Neural cell (in vitro differentiated cells): ENCODE measurements around the gene IFNW1. TPM values are rescaled to one million over a fixed set of nuclear protein-coding genes. Genes with fewer than 3 reads are reported as not detected.

Experiments
- H2AFZ ChIP-seq: fragments of 200-600, 300-800 bp; sonication (generic), shearing (Covaris generic); 2 replicates; pipeline ENCODE4 v1.6.0; 2014; ENCODE audit warnings: low read depth, mild to moderate bottlenecking, antibody characterized with exemption, low read length, moderate library complexity
- H3F3A ChIP-seq: fragments of 200-600 bp; shearing (Covaris generic); 2 replicates; pipeline ENCODE4 v1.6.1; 2016; ENCODE audit warnings: mild to moderate bottlenecking, moderate library complexity, mixed read lengths, antibody characterized with exemption, low read length; ENCODE audit not compliant: insufficient read depth, poor library complexity, severe bottlenecking
- H3K27ac ChIP-seq: fragments of 200-600, 300-800 bp; sonication (generic), shearing (Covaris generic); 2 replicates; pipeline ENCODE4 v1.5.1; 2014; ENCODE audit warnings: mild to moderate bottlenecking, low read length, moderate library complexity
- H3K27me3 ChIP-seq: fragments of 300-800, 200-600 bp; sonication (generic), shearing (Covaris generic); 2 replicates; pipeline ENCODE4 v1.6.0; 2014; ENCODE audit warnings: mild to moderate bottlenecking, low read depth, low read length, moderate library complexity; ENCODE audit not compliant: insufficient read depth
- H3K36me3 ChIP-seq: fragments of 300-800, 200-600 bp; sonication (generic), shearing (Covaris generic); 2 replicates; pipeline ENCODE4 v1.5.1; 2014; ENCODE audit warnings: mild to moderate bottlenecking, antibody characterized with exemption, low read length, moderate library complexity; ENCODE audit not compliant: insufficient read depth
- H3K4me2 ChIP-seq: fragments of 300-800, 200-600 bp; sonication (generic), shearing (Covaris generic); 2 replicates; pipeline ENCODE4 v1.6.0; 2014; ENCODE audit warnings: mild to moderate bottlenecking, low read length
- H3K4me3 ChIP-seq: fragments of 300-800, 200-600 bp; sonication (generic), shearing (Covaris generic); 2 replicates; pipeline ENCODE4 v1.5.1; 2014; ENCODE audit warnings: mild to moderate bottlenecking, low read length, moderate library complexity
- H3K79me2 ChIP-seq: fragments of 200-600 bp; shearing (Covaris generic); replicated peaks from 2 replicates; pipeline ENCODE4 v1.6.0; 2014; ENCODE audit warnings: mild to moderate bottlenecking, low read length, moderate library complexity; ENCODE audit not compliant: insufficient read depth
- H3K9ac ChIP-seq: fragments of 300-800, 200-600 bp; sonication (generic), shearing (Covaris generic); 2 replicates; pipeline ENCODE4 v1.6.1; 2016; ENCODE audit warnings: mild to moderate bottlenecking, low read length, mixed read lengths
- H3K9me2 ChIP-seq: fragments of 200-600 bp; shearing (Covaris generic); 2 replicates; pipeline ENCODE4 v1.6.1; 2016; ENCODE audit warnings: mild to moderate bottlenecking, low read length, mixed read lengths; ENCODE audit not compliant: insufficient read depth
- H3K9me3 ChIP-seq: fragments of 200-600, 300-800 bp; sonication (generic), shearing (Covaris generic); 2 replicates; pipeline ENCODE4 v1.6.1; 2016; ENCODE audit warnings: mild to moderate bottlenecking, mixed run types, low read length, moderate library complexity, mixed read lengths
- H4K20me1 ChIP-seq: fragments of 200-600 bp; shearing (Covaris generic); 2 replicates; pipeline ENCODE4 v1.6.1; 2016; ENCODE audit warnings: mild to moderate bottlenecking, mixed run types; ENCODE audit not compliant: insufficient read depth
- EP300 ChIP-seq: fragments of 450-650 bp; conservative IDR thresholded peaks from 2 replicates; pipeline ENCODE4 v1.6.1; 2014; ENCODE audit warnings: antibody characterized with exemption, mild to moderate bottlenecking, moderate library complexity; ENCODE audit not compliant: poor library complexity, severe bottlenecking
- EZH2 ChIP-seq: fragments of 200-600, 300-800 bp; shearing (Covaris generic), sonication (generic); IDR thresholded peaks from 2 replicates; pipeline ENCODE4 v1.6.1; 2014; ENCODE audit warnings: antibody characterized with exemption, low read length, borderline replicate concordance, mild to moderate bottlenecking; ENCODE audit not compliant: insufficient read depth, poor library complexity, severe bottlenecking
- MXI1 ChIP-seq: fragments of 450-650 bp; conservative IDR thresholded peaks from 2 replicates; pipeline ENCODE4 v1.6.1; 2014; ENCODE audit warnings: antibody characterized with exemption, mild to moderate bottlenecking; ENCODE audit not compliant: poor library complexity, severe bottlenecking
- POLR2AphosphoS5 ChIP-seq: IDR thresholded peaks from 2 replicates; pipeline ENCODE4 v1.6.1; 2012
- RAD21 ChIP-seq: fragments of 450-650 bp; conservative IDR thresholded peaks from 2 replicates; pipeline ENCODE4 v1.6.1; 2014; ENCODE audit warnings: antibody characterized with exemption, mild to moderate bottlenecking, moderate library complexity
- SMC3 ChIP-seq: fragments of 450-650 bp; conservative IDR thresholded peaks from 2 replicates; pipeline ENCODE4 v1.6.1; 2014; ENCODE audit warnings: antibody characterized with exemption, mild to moderate bottlenecking, moderate library complexity; ENCODE audit not compliant: poor library complexity
- TAF1 ChIP-seq: IDR thresholded peaks from 2 replicates; pipeline ENCODE4 v1.6.1; 2012; ENCODE audit warnings: low read depth
- polyA plus RNA-seq: library from polyadenylated mRNA; depleted of rRNA; stranded (reverse); fragments of >200 nt; gene quantifications from 2 replicates; pipeline ENCODE4 v1.2.3, GENCODE V29; 2014
- TF ChIP-seq, protein P1 (sequence below): IDR thresholded peaks from 2 replicates; pipeline ENCODE4 v1.6.1; 2012; ENCODE audit warnings: borderline replicate concordance
- TF ChIP-seq, protein P2 (sequence below): fragments of 450-650 bp; IDR thresholded peaks from 2 replicates; pipeline ENCODE4 v1.5.1; 2014; ENCODE audit warnings: antibody characterized with exemption, mild to moderate bottlenecking, moderate library complexity; ENCODE audit not compliant: poor library complexity, severe bottlenecking

IFNW1 gene
- polyA plus RNA-seq, 1 donor from 2014 or later, result not detected

DNA sequence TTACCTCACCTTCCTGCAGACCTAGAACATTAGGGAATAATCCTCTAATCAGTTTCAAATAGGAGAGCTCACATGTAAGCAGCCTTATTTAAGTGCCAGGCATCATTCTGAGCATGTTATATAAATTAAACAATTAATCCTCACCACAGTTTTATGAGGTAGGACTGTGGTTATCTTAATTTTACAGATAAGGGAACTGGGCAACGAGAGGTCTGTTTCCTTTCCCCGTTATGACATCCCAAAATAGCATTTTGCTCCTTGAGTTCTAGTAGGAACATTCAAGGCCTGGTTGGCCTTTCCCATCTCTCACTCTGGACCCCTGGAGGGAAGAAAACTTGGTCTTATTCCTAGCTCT, 44.8 kb downstream of the IFNW1 start:
- H3K9me3 ChIP-seq, result no peaks in the 10 kb centered on the region
- H3K27me3 ChIP-seq, result no peaks in the 10 kb centered on the region
- no peak overlapping the region for H3K27ac ChIP-seq
- TF ChIP-seq MXI1, result no peak
- H3K9me2 ChIP-seq, result no peaks in the 10 kb centered on the region
- H4K20me1 ChIP-seq, result no peaks in the 10 kb centered on the region
- no peak overlapping the region for H3K4me2 ChIP-seq
- no peaks in the 10 kb centered on the region for H3K79me2 ChIP-seq
- H2AFZ ChIP-seq, result no peak overlapping the region
- no peak overlapping the region for H3K4me3 ChIP-seq
- H3F3A ChIP-seq, result no peaks in the 10 kb centered on the region
- no peak overlapping the region for H3K9ac ChIP-seq
- H3K36me3 ChIP-seq, result no peaks in the 10 kb centered on the region

DNA sequence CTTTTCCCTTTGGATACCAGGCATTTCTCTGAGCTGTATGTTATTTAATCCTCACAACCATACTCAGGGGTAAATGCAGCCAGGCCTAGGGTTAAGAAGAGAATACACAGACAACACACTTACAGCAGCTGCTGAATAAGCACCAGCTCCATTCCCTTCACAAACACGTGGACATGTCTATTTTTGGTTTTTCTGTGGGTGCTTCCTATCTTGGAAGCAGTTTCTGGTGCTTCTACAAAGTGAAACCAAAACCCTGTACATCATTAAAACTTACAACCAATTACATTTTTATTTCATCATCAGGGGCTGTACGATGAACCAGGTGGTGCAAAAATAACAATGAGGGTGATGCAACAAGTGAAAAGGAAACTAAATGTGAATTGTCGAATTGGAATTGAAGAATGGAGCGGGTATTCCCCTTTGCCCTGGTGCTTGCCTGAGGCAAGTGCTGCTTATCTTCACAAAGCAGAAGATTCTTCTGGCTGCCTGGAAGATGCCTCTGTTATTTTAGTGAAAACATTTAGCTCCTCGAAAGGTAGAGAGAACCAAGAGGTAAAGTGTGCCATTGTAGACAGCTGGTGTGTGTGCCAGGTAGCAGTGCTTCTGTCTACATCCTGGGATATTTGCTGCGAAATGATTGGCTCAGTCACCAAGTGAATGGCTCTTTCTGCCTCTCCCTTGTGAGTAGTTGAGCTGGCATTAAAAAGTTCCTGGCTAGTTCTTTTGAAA, 45.3 kb downstream of the IFNW1 start:
- no peaks in the 10 kb centered on the region for H4K20me1 ChIP-seq
- no peak overlapping the region for H2AFZ ChIP-seq
- no peaks in the 10 kb centered on the region for H3K36me3 ChIP-seq
- no peaks in the 10 kb centered on the region for H3F3A ChIP-seq
- no peaks in the 10 kb centered on the region for H3K9me2 ChIP-seq
- no peak overlapping the region for H3K4me2 ChIP-seq
- H3K9ac ChIP-seq, result no peak overlapping the region
- no peak overlapping the region for H3K27ac ChIP-seq
- H3K79me2 ChIP-seq, result no peaks in the 10 kb centered on the region
- no peak overlapping the region for H3K4me3 ChIP-seq
- TF ChIP-seq POLR2AphosphoS5 (no peak), MXI1 (no peak), RAD21 (no peak), SMC3 (no peak), TAF1 (no peak), EP300 (no peak), EZH2 (no peak)
- TF ChIP-seq, protein P1, sequence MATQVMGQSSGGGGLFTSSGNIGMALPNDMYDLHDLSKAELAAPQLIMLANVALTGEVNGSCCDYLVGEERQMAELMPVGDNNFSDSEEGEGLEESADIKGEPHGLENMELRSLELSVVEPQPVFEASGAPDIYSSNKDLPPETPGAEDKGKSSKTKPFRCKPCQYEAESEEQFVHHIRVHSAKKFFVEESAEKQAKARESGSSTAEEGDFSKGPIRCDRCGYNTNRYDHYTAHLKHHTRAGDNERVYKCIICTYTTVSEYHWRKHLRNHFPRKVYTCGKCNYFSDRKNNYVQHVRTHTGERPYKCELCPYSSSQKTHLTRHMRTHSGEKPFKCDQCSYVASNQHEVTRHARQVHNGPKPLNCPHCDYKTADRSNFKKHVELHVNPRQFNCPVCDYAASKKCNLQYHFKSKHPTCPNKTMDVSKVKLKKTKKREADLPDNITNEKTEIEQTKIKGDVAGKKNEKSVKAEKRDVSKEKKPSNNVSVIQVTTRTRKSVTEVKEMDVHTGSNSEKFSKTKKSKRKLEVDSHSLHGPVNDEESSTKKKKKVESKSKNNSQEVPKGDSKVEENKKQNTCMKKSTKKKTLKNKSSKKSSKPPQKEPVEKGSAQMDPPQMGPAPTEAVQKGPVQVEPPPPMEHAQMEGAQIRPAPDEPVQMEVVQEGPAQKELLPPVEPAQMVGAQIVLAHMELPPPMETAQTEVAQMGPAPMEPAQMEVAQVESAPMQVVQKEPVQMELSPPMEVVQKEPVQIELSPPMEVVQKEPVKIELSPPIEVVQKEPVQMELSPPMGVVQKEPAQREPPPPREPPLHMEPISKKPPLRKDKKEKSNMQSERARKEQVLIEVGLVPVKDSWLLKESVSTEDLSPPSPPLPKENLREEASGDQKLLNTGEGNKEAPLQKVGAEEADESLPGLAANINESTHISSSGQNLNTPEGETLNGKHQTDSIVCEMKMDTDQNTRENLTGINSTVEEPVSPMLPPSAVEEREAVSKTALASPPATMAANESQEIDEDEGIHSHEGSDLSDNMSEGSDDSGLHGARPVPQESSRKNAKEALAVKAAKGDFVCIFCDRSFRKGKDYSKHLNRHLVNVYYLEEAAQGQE, result no peak
- TF ChIP-seq, protein P2, sequence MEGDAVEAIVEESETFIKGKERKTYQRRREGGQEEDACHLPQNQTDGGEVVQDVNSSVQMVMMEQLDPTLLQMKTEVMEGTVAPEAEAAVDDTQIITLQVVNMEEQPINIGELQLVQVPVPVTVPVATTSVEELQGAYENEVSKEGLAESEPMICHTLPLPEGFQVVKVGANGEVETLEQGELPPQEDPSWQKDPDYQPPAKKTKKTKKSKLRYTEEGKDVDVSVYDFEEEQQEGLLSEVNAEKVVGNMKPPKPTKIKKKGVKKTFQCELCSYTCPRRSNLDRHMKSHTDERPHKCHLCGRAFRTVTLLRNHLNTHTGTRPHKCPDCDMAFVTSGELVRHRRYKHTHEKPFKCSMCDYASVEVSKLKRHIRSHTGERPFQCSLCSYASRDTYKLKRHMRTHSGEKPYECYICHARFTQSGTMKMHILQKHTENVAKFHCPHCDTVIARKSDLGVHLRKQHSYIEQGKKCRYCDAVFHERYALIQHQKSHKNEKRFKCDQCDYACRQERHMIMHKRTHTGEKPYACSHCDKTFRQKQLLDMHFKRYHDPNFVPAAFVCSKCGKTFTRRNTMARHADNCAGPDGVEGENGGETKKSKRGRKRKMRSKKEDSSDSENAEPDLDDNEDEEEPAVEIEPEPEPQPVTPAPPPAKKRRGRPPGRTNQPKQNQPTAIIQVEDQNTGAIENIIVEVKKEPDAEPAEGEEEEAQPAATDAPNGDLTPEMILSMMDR, result no peak
- no peaks in the 10 kb centered on the region for H3K9me3 ChIP-seq
- H3K27me3 ChIP-seq, result no peaks in the 10 kb centered on the region
